Ishikawa (cell line): ENCODE results near the gene STK38.

Experiments
- CEBPB ChIP-seq: IDR thresholded peaks from 2 replicates; pipeline ENCODE4 v1.6.1; 2012
- CREB1 ChIP-seq: IDR thresholded peaks from 2 replicates; pipeline ENCODE4 v1.6.1; 2012; ENCODE audit warnings: low read depth
- EGR1 ChIP-seq: IDR thresholded peaks from 2 replicates; pipeline ENCODE4 v1.6.1; 2012
- EP300 ChIP-seq: IDR thresholded peaks from 2 replicates; pipeline ENCODE4 v1.6.1; 2012; ENCODE audit warnings: borderline replicate concordance
- FOXM1 ChIP-seq: IDR thresholded peaks from 2 replicates; pipeline ENCODE4 v1.6.1; 2012; ENCODE audit warnings: low read depth, borderline replicate concordance
- NFIC ChIP-seq: IDR thresholded peaks from 2 replicates; pipeline ENCODE4 v1.6.1; 2012
- RAD21 ChIP-seq: IDR thresholded peaks from 2 replicates; pipeline ENCODE4 v1.6.1; 2012; ENCODE audit warnings: low read depth
- REST ChIP-seq: IDR thresholded peaks from 2 replicates; pipeline ENCODE4 v1.6.1; 2012; ENCODE audit warnings: low read depth, mild to moderate bottlenecking
- TAF1 ChIP-seq: IDR thresholded peaks from 2 replicates; pipeline ENCODE4 v1.6.1; 2012; ENCODE audit warnings: low read depth, mild to moderate bottlenecking
- TCF12 ChIP-seq: IDR thresholded peaks from 2 replicates; pipeline ENCODE4 v1.6.1; 2012; ENCODE audit warnings: low read depth
- TEAD4 ChIP-seq: IDR thresholded peaks from 2 replicates; pipeline ENCODE4 v1.6.1; 2012
- YY1 ChIP-seq: IDR thresholded peaks from 2 replicates; pipeline ENCODE4 v1.6.1; 2012; ENCODE audit warnings: low read depth
- ZBTB7A ChIP-seq: IDR thresholded peaks from 2 replicates; pipeline ENCODE4 v1.6.1; 2012; ENCODE audit warnings: low read depth
- TF ChIP-seq, protein P1 (sequence below): IDR thresholded peaks from 2 replicates; pipeline ENCODE4 v1.6.1; 2012
- TF ChIP-seq, protein P2 (sequence below): IDR thresholded peaks from 2 replicates; pipeline ENCODE4 v1.6.1; 2012

STK38 gene

DNA sequence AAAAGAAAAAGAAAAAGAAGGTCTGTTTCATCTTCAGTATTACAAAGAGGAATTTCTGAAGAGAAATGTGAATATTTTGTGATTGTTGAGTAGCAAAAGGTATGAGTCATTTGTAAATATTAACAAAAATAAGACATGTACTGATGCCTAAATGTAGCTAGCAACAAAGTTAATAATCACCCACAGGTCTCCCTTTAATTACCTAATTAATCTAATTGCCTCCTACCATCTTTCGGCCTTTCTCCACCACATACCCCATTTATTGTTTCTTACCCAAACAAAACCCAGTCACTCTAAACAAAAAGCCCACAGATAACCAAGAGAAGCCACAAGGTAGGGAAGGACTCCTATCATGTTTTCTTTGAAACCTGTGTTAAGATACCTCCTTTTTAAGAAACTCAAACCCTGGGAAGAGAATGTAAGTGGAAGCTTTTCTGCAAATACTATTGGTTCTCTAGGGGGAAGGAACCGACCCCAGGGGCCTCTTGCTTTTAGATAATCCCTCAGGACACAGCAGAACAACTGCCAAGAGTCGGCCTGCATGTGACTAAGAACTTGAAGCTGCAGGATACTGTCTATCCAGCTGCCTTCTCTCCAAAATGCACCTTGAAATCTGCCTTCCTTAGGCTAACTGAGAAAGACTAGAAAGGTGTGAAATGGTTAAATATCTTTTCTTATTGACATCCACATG, 16.1 kb upstream of the STK38 start:
- TF ChIP-seq CREB1, result no peak
- no peak for TF ChIP-seq REST
- no peak for TF ChIP-seq EGR1
- TF ChIP-seq TEAD4, result no peak
- TF ChIP-seq RAD21, result no peak
- TF ChIP-seq, protein P1, sequence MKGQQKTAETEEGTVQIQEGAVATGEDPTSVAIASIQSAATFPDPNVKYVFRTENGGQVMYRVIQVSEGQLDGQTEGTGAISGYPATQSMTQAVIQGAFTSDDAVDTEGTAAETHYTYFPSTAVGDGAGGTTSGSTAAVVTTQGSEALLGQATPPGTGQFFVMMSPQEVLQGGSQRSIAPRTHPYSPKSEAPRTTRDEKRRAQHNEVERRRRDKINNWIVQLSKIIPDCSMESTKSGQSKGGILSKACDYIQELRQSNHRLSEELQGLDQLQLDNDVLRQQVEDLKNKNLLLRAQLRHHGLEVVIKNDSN, result no peak
- TF ChIP-seq TCF12, result no peak
- TF ChIP-seq NFIC, result no peak
- no peak for TF ChIP-seq TAF1
- TF ChIP-seq, protein P2, sequence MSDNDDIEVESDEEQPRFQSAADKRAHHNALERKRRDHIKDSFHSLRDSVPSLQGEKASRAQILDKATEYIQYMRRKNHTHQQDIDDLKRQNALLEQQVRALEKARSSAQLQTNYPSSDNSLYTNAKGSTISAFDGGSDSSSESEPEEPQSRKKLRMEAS, result no peak
- TF ChIP-seq FOXM1, result no peak
- TF ChIP-seq CEBPB, result no peak
- TF ChIP-seq ZBTB7A, result no peak
- TF ChIP-seq YY1, result no peak
- no peak for TF ChIP-seq EP300

DNA sequence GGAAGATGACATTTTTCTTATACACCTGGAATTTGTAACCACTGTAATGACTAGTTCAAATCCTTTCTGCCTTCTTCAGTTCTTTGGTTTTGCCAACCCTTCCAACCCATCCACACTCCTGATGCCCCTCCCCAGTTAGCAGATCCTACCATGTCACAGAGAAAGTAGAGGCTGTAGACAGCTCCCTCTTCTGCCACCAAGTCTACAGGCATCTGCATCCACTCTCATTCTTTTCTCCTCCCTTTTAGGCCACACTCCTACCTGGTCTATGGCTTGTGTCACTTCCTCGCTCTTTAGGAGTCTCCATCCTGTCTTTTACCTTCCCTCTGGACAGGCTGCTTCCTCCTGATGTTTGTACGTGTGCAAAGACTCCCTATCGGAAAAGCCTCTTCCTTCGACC, 13.5 kb upstream of the STK38 start:
- TF ChIP-seq TCF12 (no peak), EGR1 (no peak), CREB1 (no peak), RAD21 (no peak)
- TF ChIP-seq, protein P2, result no peak
- TF ChIP-seq, protein P1, result no peak

- TF ChIP-seq CREB1 (no peak), EGR1 (no peak), YY1 (no peak)
- TF ChIP-seq, protein P1, result no peak
These were observed 11.9 kb upstream of the STK38 start for GRCh38 chr6:36559011-36559793.

DNA sequence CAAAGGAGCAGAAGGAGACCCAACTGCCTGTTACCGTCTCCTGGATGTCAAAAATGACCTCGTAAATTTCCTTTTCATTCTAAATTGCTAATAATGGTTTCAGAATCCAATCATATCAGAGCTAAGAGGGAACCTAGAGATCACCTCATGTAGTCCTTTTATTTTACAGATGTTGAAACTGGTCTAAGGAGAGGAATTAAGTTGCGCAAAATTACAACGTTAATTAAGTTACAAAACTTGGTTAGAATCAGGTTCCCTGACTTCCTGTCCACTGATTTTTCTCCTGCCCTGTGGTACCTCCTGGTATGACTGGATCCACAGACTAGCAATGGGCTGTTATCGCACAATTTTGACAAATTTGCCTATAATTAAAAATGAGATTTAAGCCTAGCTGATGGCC, 9.0 kb upstream of the STK38 start:
- TF ChIP-seq RAD21 (no peak), YY1 (no peak), TEAD4 (no peak), NFIC (no peak), EGR1 (no peak), CREB1 (no peak), EP300 (no peak), FOXM1 (no peak), REST (no peak), TCF12 (no peak), CEBPB (no peak), ZBTB7A (no peak), TAF1 (no peak)
- TF ChIP-seq, protein P2, result no peak
- TF ChIP-seq, protein P1, result no peak

DNA sequence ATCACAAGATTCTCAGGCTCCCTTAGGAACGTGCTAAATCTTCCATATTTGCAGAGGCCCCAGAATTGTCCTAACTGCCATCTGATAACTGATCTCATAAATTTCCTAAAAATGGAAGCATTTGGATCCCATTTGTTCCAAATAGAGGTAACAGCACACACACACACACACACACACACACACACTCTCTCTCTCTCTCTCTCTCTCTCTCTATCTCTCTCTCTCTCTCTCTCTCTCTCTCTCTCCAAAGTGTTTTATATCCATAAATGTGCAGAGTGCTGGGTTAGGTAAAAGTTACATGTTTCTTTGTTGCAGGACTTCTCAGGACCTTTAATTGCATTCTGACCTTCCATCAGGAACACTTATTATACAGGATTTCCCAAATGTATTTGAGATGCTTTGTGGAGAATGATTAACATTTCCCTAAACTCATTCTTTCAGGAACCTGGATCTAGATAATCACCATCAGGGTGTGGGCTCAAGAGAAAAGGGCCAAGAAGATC, 8.5 kb upstream of the STK38 start:
- TF ChIP-seq ZBTB7A (no peak), RAD21 (no peak), EGR1 (no peak), FOXM1 (no peak), TAF1 (no peak), TCF12 (no peak), REST (no peak), TEAD4 (no peak), NFIC (no peak), CEBPB (no peak), CREB1 (no peak), YY1 (no peak), EP300 (no peak)
- TF ChIP-seq, protein P2, result no peak
- TF ChIP-seq, protein P1, result no peak
